Duodenal mucosa (tissue), 2 donors: ENCODE data around the gene SYNPO.

Source experiments
- H3K27ac ChIP-seq: one replicate; pipeline ENCODE4 v1.7.0; 2013; ENCODE audit warnings: low read depth, low read length
- H3K27me3 ChIP-seq, 2 donors: one replicate each; pipeline ENCODE4 v1.7.0; 2013; ENCODE audit warnings: low read length in 2 of 2, control low read depth in 1 of 2; ENCODE audit not compliant: insufficient read depth in 2 of 2, control insufficient read depth in 1 of 2
- H3K36me3 ChIP-seq, 2 donors: one replicate each; pipeline ENCODE4 v1.7.0; 2013; ENCODE audit warnings: low read length in 2 of 2, control low read depth in 1 of 2; ENCODE audit not compliant: insufficient read depth in 2 of 2, control insufficient read depth in 1 of 2
- H3K4me1 ChIP-seq, 2 donors: one replicate each; pipeline ENCODE4 v1.7.0; 2013; ENCODE audit warnings: low read length in 2 of 2, control low read depth in 1 of 2; ENCODE audit not compliant: insufficient read depth in 2 of 2, control insufficient read depth in 1 of 2
- H3K4me3 ChIP-seq, 2 donors: one replicate each; pipeline ENCODE4 v1.7.0; 2013; ENCODE audit warnings: low read length in 2 of 2, low read depth in 1 of 2
- H3K9ac ChIP-seq, 2 donors: one replicate each; pipeline ENCODE4 v1.7.0; 2013; ENCODE audit warnings: low read length in 2 of 2, low read depth in 1 of 2
- H3K9me3 ChIP-seq, 2 donors: one replicate each; pipeline ENCODE4 v1.7.0; 2013; ENCODE audit warnings: low read length in 2 of 2, control low read depth in 1 of 2; ENCODE audit not compliant: control insufficient read depth in 1 of 2

SYNPO gene

GRCh38 chr5:150599281-150599680 is 41.2 kb upstream of the SYNPO start:
- peaks cover 0 to 8% of the 10 kb centered on the region in 2 donors for H3K36me3 ChIP-seq
- no peak overlapping the region for H3K27ac ChIP-seq
- peaks cover 18 to 29% of the 10 kb centered on the region in 2 donors for H3K4me1 ChIP-seq

GRCh38 chr5:150599917-150600511 is 40.4 kb upstream of the SYNPO start:
- Histone ChIP-seq H3K4me1 (peaks cover 17 to 25% of the 10 kb centered on the region in 2 donors), H3K9me3 (no peaks in the 10 kb centered on the region), H3K27ac (no peak overlapping the region), H3K9ac (peak overlapping the region in 1 of 2 donors; percentile 30), H3K36me3 (peaks cover 0 to 9% of the 10 kb centered on the region in 2 donors), H3K4me3 (peak overlapping the region in 1 of 2 donors; percentile 1), H3K27me3 (no peaks in the 10 kb centered on the region)

More at GRCh38 chr5:150599281-150599680, 41.2 kb upstream of the SYNPO start:
- H3K27me3 ChIP-seq, result no peaks in the 10 kb centered on the region
- H3K9me3 ChIP-seq, result no peaks in the 10 kb centered on the region
- H3K9ac ChIP-seq, result no peak overlapping the region
- H3K4me3 ChIP-seq, result no peak overlapping the region

GRCh38 chr5:150600616-150601490 is 39.6 kb upstream of the SYNPO start:
- H3K4me1 ChIP-seq, result peaks cover 14 to 25% of the 10 kb centered on the region in 2 donors
- peaks cover 0 to 9% of the 10 kb centered on the region in 2 donors for H3K36me3 ChIP-seq
- no peak overlapping the region for H3K4me3 ChIP-seq
- H3K9me3 ChIP-seq, result no peaks in the 10 kb centered on the region
- no peak overlapping the region for H3K27ac ChIP-seq
- H3K27me3 ChIP-seq, result no peaks in the 10 kb centered on the region
- H3K9ac ChIP-seq, result peak overlapping the region in 1 of 2 donors; percentile 30

- H3K27me3 ChIP-seq, result no peaks in the 10 kb centered on the region
- H3K9ac ChIP-seq, result no peak overlapping the region
- H3K4me1 ChIP-seq, result peaks cover 14 to 16% of the 10 kb centered on the region in 2 donors
- peak overlapping the region; percentile 25 for H3K27ac ChIP-seq
- peaks cover 0 to 9% of the 10 kb centered on the region in 2 donors for H3K36me3 ChIP-seq
- no peaks in the 10 kb centered on the region for H3K9me3 ChIP-seq
- no peak overlapping the region for H3K4me3 ChIP-seq
Observed at GRCh38 chr5:150601491-150602345, 38.7 kb upstream of the SYNPO start.

- peaks cover 0 to 7% of the 10 kb centered on the region in 2 donors for H3K36me3 ChIP-seq
- no peaks in the 10 kb centered on the region for H3K27me3 ChIP-seq
- no peak overlapping the region for H3K4me3 ChIP-seq
- H3K27ac ChIP-seq, result no peak overlapping the region
- no peak overlapping the region for H3K9ac ChIP-seq
- peaks cover 14 to 15% of the 10 kb centered on the region in 2 donors for H3K4me1 ChIP-seq
- H3K9me3 ChIP-seq, result no peaks in the 10 kb centered on the region
Observed at GRCh38 chr5:150603052-150603451, 37.4 kb upstream of the SYNPO start.

GRCh38 chr5:150603491-150603890 is 37.0 kb upstream of the SYNPO start:
- Histone ChIP-seq H3K9ac (no peak overlapping the region), H3K27ac (no peak overlapping the region), H3K4me1 (peaks cover 14 to 15% of the 10 kb centered on the region in 2 donors), H3K27me3 (no peaks in the 10 kb centered on the region), H3K9me3 (no peaks in the 10 kb centered on the region), H3K4me3 (no peak overlapping the region), H3K36me3 (peaks cover 0 to 5% of the 10 kb centered on the region in 2 donors)

- peaks cover 14% of the 10 kb centered on the region in 2 donors for H3K4me1 ChIP-seq
- H3K9ac ChIP-seq, result no peak overlapping the region
- H3K4me3 ChIP-seq, result no peak overlapping the region
- peaks cover 0 to 5% of the 10 kb centered on the region in 2 donors for H3K36me3 ChIP-seq
- no peaks in the 10 kb centered on the region for H3K27me3 ChIP-seq
- H3K27ac ChIP-seq, result no peak overlapping the region
- no peaks in the 10 kb centered on the region for H3K9me3 ChIP-seq
Observed at GRCh38 chr5:150604010-150604409, 36.5 kb upstream of the SYNPO start.

GRCh38 chr5:150604894-150605440 is 35.5 kb upstream of the SYNPO start:
- H3K9ac ChIP-seq, result no peak overlapping the region
- no peaks in the 10 kb centered on the region for H3K27me3 ChIP-seq
- no peak overlapping the region for H3K4me3 ChIP-seq
- H3K9me3 ChIP-seq, result no peaks in the 10 kb centered on the region
- H3K27ac ChIP-seq, result no peak overlapping the region
- peaks cover 8 to 11% of the 10 kb centered on the region in 2 donors for H3K4me1 ChIP-seq
- H3K36me3 ChIP-seq, result peaks cover 0 to 5% of the 10 kb centered on the region in 2 donors

- no peak overlapping the region for H3K9ac ChIP-seq
- H3K27me3 ChIP-seq, result no peaks in the 10 kb centered on the region
- H3K9me3 ChIP-seq, result no peaks in the 10 kb centered on the region
- peaks cover 9 to 12% of the 10 kb centered on the region in 2 donors for H3K4me1 ChIP-seq
- no peak overlapping the region for H3K4me3 ChIP-seq
- peaks cover 0 to 5% of the 10 kb centered on the region in 2 donors for H3K36me3 ChIP-seq
- H3K27ac ChIP-seq, result no peak overlapping the region
Observed at GRCh38 chr5:150605546-150605945, 34.9 kb upstream of the SYNPO start.
